ENCODE results near the gene GPC6.

GPC6 gene

DNA sequence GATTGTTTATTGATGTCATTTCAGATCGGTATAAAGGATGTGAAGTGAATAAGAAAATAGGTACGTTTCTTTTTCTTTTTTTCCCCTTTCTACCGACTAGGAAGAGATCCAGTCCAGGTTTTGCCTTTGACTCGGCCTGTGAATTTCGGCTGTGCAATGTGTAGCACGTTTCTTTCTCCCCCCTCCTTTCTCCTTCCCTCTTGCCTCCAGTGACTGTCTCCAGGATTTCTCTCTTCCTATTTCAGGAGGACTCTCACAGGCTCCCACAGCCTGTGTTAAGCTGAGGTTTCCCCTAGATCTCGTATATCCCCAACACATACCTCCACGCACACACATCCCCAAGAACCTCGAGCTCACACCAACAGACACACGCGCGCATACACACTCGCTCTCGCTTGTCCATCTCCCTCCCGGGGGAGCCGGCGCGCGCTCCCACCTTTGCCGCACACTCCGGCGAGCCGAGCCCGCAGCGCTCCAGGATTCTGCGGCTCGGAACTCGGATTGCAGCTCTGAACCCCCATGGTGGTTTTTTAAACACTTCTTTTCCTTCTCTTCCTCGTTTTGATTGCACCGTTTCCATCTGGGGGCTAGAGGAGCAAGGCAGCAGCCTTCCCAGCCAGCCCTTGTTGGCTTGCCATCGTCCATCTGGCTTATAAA, at the start of gene GPC6:
GPC6 (plus strand) TSS at position 185 of the 657 bp plus-strand sequence.
- DNase-seq, result peak in 18 of 56 donors; percentile 3 to 55 (median 34)

GRCh38 chr13:93180356-93180969, 46.1 kb upstream of the GPC6 start:
- DNase-seq, result no peak

DNA sequence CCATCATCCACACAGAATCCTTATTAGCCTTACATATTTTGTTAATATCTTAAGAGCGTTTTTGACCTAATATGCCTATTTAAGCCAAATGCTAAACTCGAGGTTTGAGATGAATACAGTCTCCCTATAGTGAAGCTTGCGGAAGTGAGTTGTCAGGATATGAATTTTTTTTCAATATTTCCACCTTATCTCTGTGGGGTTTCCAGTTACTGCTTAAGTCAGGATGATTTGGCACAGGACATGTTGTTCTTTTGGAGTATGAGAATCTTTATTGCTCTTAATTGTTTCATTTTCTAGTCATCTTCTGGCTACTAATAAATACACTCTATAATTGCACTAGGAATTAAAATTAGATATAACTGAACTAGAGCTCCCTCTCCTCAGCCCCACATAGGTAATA, 44.2 kb upstream of the GPC6 start:
- no peak for DNase-seq

DNA sequence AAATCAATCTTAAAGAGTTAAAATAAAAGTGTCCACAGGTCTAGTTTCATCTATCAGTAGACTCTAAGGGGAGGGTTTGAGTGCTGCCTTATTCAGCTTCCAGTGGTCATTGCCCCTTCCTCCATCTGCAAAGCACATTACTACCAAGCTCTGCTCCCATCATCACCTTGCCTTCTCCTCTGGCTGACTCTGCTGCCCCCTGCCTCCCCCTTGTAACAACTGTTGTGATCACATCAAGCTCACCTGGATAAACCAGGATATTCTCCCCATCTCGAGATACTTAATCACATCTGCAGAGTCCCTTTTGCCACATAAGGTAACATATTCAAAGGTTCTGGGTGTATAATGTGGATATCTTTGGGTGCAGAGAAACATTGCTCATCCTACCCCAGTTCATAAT, 43.3 kb upstream of the GPC6 start:
- DNase-seq, result no peak

DNA sequence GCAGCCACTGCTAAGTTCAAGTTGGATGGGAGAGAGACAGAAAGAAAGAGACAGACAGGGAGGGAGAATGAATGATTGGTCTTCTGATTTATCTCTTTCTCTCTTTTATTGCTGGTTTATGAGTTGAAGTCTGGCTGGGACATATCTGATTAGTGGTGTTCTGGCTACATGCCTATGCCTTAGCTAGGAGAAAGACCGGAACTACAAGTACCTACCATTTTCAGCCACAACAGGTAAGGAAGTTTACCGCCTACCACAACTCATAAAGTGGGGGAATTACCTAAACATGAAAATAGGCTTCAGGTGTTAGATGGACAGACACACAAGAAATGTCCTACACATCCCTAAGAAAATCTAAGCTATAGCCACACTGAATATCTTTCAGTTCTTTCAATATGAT, 36.6 kb upstream of the GPC6 start:
- no peak for DNase-seq

GRCh38 chr13:93193682-93194081, 32.9 kb upstream of the GPC6 start:
- no peak for DNase-seq

DNA sequence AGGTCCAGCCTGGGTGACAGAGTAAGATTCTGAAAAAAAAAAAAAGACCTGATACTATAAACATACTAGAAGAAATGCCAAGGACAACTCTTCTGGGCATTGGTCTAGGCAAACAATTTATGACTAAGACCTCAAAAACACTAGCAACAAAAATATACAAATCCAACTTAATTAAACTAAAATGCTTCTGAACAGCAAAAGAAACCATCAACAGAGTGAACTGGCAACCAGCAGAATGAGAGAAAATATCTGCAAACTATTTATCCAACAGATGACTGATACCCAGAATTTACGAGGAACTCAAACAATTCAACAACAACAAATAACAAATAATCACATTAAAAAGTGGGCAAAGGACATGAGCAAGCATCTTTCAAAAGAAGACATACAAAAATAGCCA, 26.8 kb upstream of the GPC6 start:
- DNase-seq, result no peak

- DNase-seq, result no peak
These were observed 26.0 kb upstream of the GPC6 start for GRCh38 chr13:93200626-93201025.

- DNase-seq, result no peak
These were observed 24.5 kb upstream of the GPC6 start for GRCh38 chr13:93201992-93202558.

DNA sequence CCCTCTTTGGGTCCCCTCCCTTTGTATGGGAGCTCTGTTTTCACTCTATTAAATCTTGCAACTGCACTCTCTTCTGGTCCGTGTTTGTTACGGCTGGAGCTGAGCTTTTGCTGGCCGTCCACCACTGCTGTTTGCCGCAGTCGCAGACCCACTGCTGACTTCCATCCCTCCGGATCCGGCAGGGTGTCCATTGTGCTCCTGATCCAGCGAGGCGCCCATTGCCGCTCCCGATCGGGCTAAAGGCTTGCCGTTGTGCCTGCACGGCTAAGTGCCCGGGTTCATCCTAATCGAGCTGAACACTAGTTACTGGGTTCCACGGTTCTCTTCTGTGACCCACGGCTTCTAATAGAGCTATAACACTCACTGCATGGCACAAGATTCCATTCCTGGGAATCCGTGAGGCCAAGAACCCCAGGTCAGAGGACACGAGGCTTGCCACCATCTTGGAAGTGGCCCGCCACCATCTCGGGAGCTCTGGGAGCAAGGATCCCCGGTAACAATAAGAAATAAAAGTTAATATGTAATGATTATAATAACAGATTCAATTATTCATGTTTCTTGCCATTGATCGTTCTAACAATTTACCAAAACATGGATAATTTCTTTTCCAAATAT, 19.7 kb upstream of the GPC6 start:
- DNase-seq, result peak in 1 of 56 donors; percentile 0

- no peak for DNase-seq
These were observed 10.5 kb upstream of the GPC6 start for GRCh38 chr13:93216122-93216521.

DNA sequence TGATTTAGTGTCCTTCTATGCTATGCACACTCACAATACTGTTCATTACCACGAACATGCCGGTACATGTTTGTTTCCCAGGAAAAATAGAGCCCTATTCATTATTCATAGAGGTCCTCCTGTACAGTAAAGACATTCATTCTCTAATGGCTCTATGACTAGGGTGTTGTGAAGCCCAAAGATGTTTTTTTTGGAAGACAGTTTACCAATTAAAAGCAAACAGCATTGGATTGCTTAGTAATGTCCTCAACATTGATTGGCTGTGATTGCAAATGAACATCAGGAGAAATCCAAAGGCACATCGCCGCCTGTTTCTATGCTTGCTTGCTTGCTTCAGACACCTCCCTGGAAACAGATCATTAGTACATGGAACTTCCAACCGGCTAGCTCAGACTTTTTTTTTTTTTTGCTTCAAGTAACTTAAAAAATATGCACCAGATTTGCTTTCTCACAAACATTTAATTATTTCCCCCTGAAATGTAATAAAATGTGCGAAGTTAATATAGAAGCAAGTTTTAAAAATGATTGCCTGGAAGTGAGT, 8.8 kb upstream of the GPC6 start:
- DNase-seq, result peak in 1 of 56 donors; percentile 1

GRCh38 chr13:93218583-93218982, 8.0 kb upstream of the GPC6 start:
- DNase-seq, result no peak

- DNase-seq, result no peak
These were observed 6.5 kb upstream of the GPC6 start for GRCh38 chr13:93220073-93220472.

GRCh38 chr13:93222976-93223375, 3.6 kb upstream of the GPC6 start:
- DNase-seq, result no peak

DNA sequence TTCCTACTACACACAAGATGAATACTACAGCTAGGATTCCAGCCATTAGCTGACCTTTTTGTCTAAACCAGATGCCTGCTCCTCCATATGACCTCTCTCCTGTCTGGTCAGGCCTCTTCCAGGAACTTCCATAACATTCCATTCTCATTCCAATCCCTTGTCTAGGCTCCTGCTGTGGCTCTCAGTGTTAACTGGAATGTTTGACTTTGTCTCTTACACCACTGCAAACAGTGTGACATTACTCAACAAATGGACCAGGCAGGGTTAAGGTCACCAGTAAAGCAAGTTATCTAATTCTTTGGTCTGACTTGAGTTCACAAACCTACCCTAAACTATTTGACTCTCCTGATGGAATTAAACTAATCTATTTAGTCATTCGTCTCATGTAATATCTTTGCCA, 2.1 kb upstream of the GPC6 start:
- DNase-seq, result no peak

GRCh38 chr13:93225610-93226009, 997 bp upstream of the GPC6 start:
- no peak for DNase-seq

GRCh38 chr13:93226065-93226622, 463 bp upstream of the GPC6 start:
- no peak for DNase-seq

- DNase-seq, result peak in 15 of 56 donors; percentile 14 to 62 (median 41)
These were observed 772 bp downstream of the GPC6 start for GRCh38 chr13:93227280-93227877.

- peak in 45 of 56 donors; percentile 4 to 77 (median 45) for DNase-seq
These were observed 1.5 kb downstream of the GPC6 start for GRCh38 chr13:93227878-93228642.

- DNase-seq, result no peak
These were observed 2.0 kb downstream of the GPC6 start for GRCh38 chr13:93228643-93228937.

Measured in amygdala (tissue), 56 donors.